ENCODE data around the gene PPP3CA. TPM values are rescaled to one million over a fixed set of nuclear protein-coding genes. Genes with fewer than 3 reads are reported as not detected.

PPP3CA gene
- total RNA-seq, 2 donors from 2014 or later: 71.3 to 142 TPM

- WGBS: 55% methylated on average over 3 of the region's 3 CpGs
- H3K4me3 ChIP-seq: no peak overlapping the region
- no peak overlapping the region for H3K27ac ChIP-seq
Measured at GRCh38 chr4:101357751-101358150, 10.4 kb upstream of the PPP3CA start.

GRCh38 chr4:101356928-101357327 lies 9.6 kb upstream of the PPP3CA start:
- intact Hi-C loops (cut with DNase I): no loop called here

More at GRCh38 chr4:101357751-101358150, 10.4 kb upstream of the PPP3CA start:
- Histone ChIP-seq H3K27me3 (replicated peaks; ENCODE audit: insufficient read depth) (no peaks in the 10 kb centered on the region), H3K9me3 (no peaks in the 10 kb centered on the region), H3K36me3 (no peaks in the 10 kb centered on the region), H3K4me1 (replicated peaks) (no peaks in the 10 kb centered on the region)
- intact Hi-C loops (cut with DNase I): no loop called here
- no peak for DNase-seq (ENCODE audit: low spot score)
- TF ChIP-seq CTCF (IDR thresholded peaks at IDR 0.05): no peak
- TF ChIP-seq POLR2A (IDR thresholded peaks at IDR 0.05): no peak
- TF ChIP-seq POLR2AphosphoS5 (IDR thresholded peaks at IDR 0.05): no peak

GRCh38 chr4:101355767-101356702 lies 8.7 kb upstream of the PPP3CA start:
- Histone ChIP-seq H3K36me3 (no peaks in the 10 kb centered on the region), H3K27ac (no peak overlapping the region), H3K4me1 (replicated peaks) (no peaks in the 10 kb centered on the region), H3K27me3 (replicated peaks; ENCODE audit: insufficient read depth) (no peaks in the 10 kb centered on the region), H3K9me3 (no peaks in the 10 kb centered on the region), H3K4me3 (no peak overlapping the region)
- intact Hi-C loops (cut with DNase I): no loop called here
- DNase-seq (ENCODE audit: low spot score): no peak
- WGBS: 73% methylated on average over 8 of the region's 8 CpGs
- no peak for TF ChIP-seq CTCF (IDR thresholded peaks at IDR 0.05)
- TF ChIP-seq POLR2AphosphoS5 (IDR thresholded peaks at IDR 0.05): no peak
- no peak for TF ChIP-seq POLR2A (IDR thresholded peaks at IDR 0.05)

More at GRCh38 chr4:101356928-101357327, 9.6 kb upstream of the PPP3CA start:
- Histone ChIP-seq H3K27me3 (replicated peaks; ENCODE audit: insufficient read depth) (no peaks in the 10 kb centered on the region), H3K36me3 (no peaks in the 10 kb centered on the region), H3K27ac (no peak overlapping the region), H3K9me3 (no peaks in the 10 kb centered on the region), H3K4me3 (no peak overlapping the region), H3K4me1 (replicated peaks) (no peaks in the 10 kb centered on the region)
- TF ChIP-seq CTCF (IDR thresholded peaks at IDR 0.05): no peak
- no peak for TF ChIP-seq POLR2A (IDR thresholded peaks at IDR 0.05)
- TF ChIP-seq POLR2AphosphoS5 (IDR thresholded peaks at IDR 0.05): no peak
- DNase-seq (ENCODE audit: low spot score): no peak

GRCh38 chr4:101355246-101355645 lies 7.9 kb upstream of the PPP3CA start:
- H3K9me3 ChIP-seq: no peaks in the 10 kb centered on the region
- H3K4me3 ChIP-seq: no peak overlapping the region
- intact Hi-C loops (cut with DNase I): no loop called here
- no peaks in the 10 kb centered on the region for H3K4me1 ChIP-seq (replicated peaks)
- no peak for DNase-seq (ENCODE audit: low spot score)
- 81% methylated on average over 3 of the region's 3 CpGs for WGBS
- no peak overlapping the region for H3K27ac ChIP-seq
- H3K27me3 ChIP-seq (replicated peaks; ENCODE audit: insufficient read depth): no peaks in the 10 kb centered on the region
- no peaks in the 10 kb centered on the region for H3K36me3 ChIP-seq
- TF ChIP-seq POLR2A (IDR thresholded peaks at IDR 0.05) (no peak), CTCF (IDR thresholded peaks at IDR 0.05) (no peak), POLR2AphosphoS5 (IDR thresholded peaks at IDR 0.05) (no peak)

- Histone ChIP-seq H3K27ac (no peak overlapping the region), H3K9me3 (no peaks in the 10 kb centered on the region), H3K36me3 (no peaks in the 10 kb centered on the region), H3K4me3 (no peak overlapping the region), H3K27me3 (replicated peaks; ENCODE audit: insufficient read depth) (no peaks in the 10 kb centered on the region), H3K4me1 (replicated peaks) (peaks cover 4% of the 10 kb centered on the region)
- intact Hi-C loops (cut with DNase I): loop anchor here (5.0 to 10.0 kb wide), 3 partner anchors 135 to 1255 kb away; no protein-coding TSS in a partner anchor
- no peak for DNase-seq (ENCODE audit: low spot score)
- TF ChIP-seq POLR2AphosphoS5 (IDR thresholded peaks at IDR 0.05): no peak
- no peak for TF ChIP-seq POLR2A (IDR thresholded peaks at IDR 0.05)
- no peak for TF ChIP-seq CTCF (IDR thresholded peaks at IDR 0.05)
- WGBS: 32% methylated on average over 2 of the region's 2 CpGs
Measured at GRCh38 chr4:101349801-101350064, 2.4 kb upstream of the PPP3CA start.
